Breast epithelium (tissue), 4 donors: Measurements from ENCODE around the gene SIM1. TPM values are rescaled to one million over a fixed set of nuclear protein-coding genes. Genes with fewer than 3 reads are reported as not detected.
A peak's percentile ranks its signal among the peaks of the same experiment; 100 is the strongest.

Source experiments
- DNase-seq, 2 donors: peaks; one replicate each; pipeline ENCODE4 v3.0.0-alpha.2; 2019; ENCODE audit warnings: low spot score in 2 of 2
- H3K27ac ChIP-seq, 2 donors: fragments of 200-600 bp; sonication (generic) in 1 of 2; one replicate each; pipeline ENCODE4 v1.5.1; 2016 to 2019; ENCODE audit warnings: mild to moderate bottlenecking in 1 of 2
- H3K27me3 ChIP-seq, 2 donors: fragments of 200-600 bp; sonication (generic) in 1 of 2; one replicate each; pipeline versions ENCODE4 v1.5.1 to v1.6.0; 2017 to 2019; ENCODE audit warnings: control low read depth in 1 of 2, mild to moderate bottlenecking in 1 of 2
- H3K36me3 ChIP-seq: fragments of 200-600 bp; one replicate; pipeline ENCODE4 v1.5.1; 2019
- H3K4me1 ChIP-seq, 2 donors: fragments of 200-600 bp; sonication (generic); one replicate each; pipeline ENCODE4 v1.5.1; 2016 to 2019; ENCODE audit warnings: control low read depth in 1 of 2
- H3K4me3 ChIP-seq, 3 donors: fragments of 200-600 bp; sonication (generic); 1 replicate in 2 of 3; 2 replicates in 1 of 3; pipeline ENCODE4 v1.5.1; 2016 to 2019; ENCODE audit warnings: mild to moderate bottlenecking in 3 of 3, moderate library complexity in 2 of 3
- H3K9me3 ChIP-seq, 2 donors: fragments of 200-600 bp; sonication (generic) in 1 of 2; one replicate each; pipeline ENCODE4 v1.5.1; 2016 to 2019; ENCODE audit warnings: control low read depth in 1 of 2
- CTCF ChIP-seq, 3 donors: fragments of 450-650 bp; IDR thresholded peaks; one replicate each; pipeline ENCODE4 v1.5.1; 2016 to 2017; ENCODE audit warnings: antibody characterized with exemption in 3 of 3, mild to moderate bottlenecking in 3 of 3, moderate library complexity in 3 of 3
- POLR2A ChIP-seq: fragments of 450-650 bp; IDR thresholded peaks from one replicate; pipeline ENCODE4 v1.6.1; 2016; ENCODE audit warnings: antibody characterized with exemption, mild to moderate bottlenecking, moderate library complexity
- POLR2AphosphoS5 ChIP-seq, 3 donors: sonication (generic); formaldehyde crosslinking; IDR thresholded peaks; one replicate each; pipeline ENCODE4 v1.6.1; 2017; ENCODE audit warnings: antibody characterized with exemption in 3 of 3
- intact Hi-C: fragments of 100-400 bp; cut with DNase I; formaldehyde crosslinking; loops from one replicate; pipeline ENCODE4 v1.15.1; 2023; ENCODE audit warnings: low total_unique reads
- total RNA-seq, 3 donors: library from RNA; depleted of rRNA; stranded (reverse); fragments of >200 nt; gene quantifications; one replicate each; pipeline ENCODE4 v1.1.0, GENCODE V29; 2016

SIM1 gene
- 1 to 10 TPM in 2 of 3 donors, under 1 TPM in 1; 0.59 to 7.2 (median 2.0) TPM for total RNA-seq

- peak in 1 of 2 donors; percentile 36 for DNase-seq
These were observed at the start of gene SIM1 for GRCh38 chr6:100464903-100465700. Gene SIM1 (minus strand): TSS chr6:100464921. CDS start chr6:100463468, 1,453 bp downstream.

GRCh38 chr6:100512203-100512862, 47.6 kb upstream of the SIM1 start:
- TF ChIP-seq POLR2AphosphoS5 (IDR thresholded peaks at IDR 0.05) (no peak), CTCF (IDR thresholded peaks at IDR 0.05) (no peak), POLR2A (no peak)
- Histone ChIP-seq H3K27ac (no peak overlapping the region), H3K36me3 (peaks cover 4% of the 10 kb centered on the region), H3K9me3 (no peaks in the 10 kb centered on the region), H3K4me3 (no peak overlapping the region), H3K4me1 (no peaks in the 10 kb centered on the region), H3K27me3 (no peaks in the 10 kb centered on the region)
- DNase-seq = no peak
- intact Hi-C loops = no loop called here

More at GRCh38 chr6:100464903-100465700, at the start of gene SIM1:
- intact Hi-C loops = no loop called here
- TF ChIP-seq POLR2A (no peak), CTCF (IDR thresholded peaks at IDR 0.05) (no peak), POLR2AphosphoS5 (IDR thresholded peaks at IDR 0.05) (peak in 1 of 3 donors; percentile 42)
- Histone ChIP-seq H3K9me3 (peaks cover 0 to 4% of the 10 kb centered on the region in 2 donors), H3K36me3 (no peaks in the 10 kb centered on the region), H3K27me3 (peaks cover 3 to 100% of the 10 kb centered on the region in 2 donors), H3K4me1 (no peaks in the 10 kb centered on the region), H3K27ac (peak within 1 kb of the TSS in 1 of 2 donors; percentile 54), H3K4me3 (peak within 1 kb of the TSS; percentile 35 to 63 (median 39))

- H3K9me3 ChIP-seq = no peaks in the 10 kb centered on the region
- no peaks in the 10 kb centered on the region for H3K27me3 ChIP-seq
- no peak for DNase-seq
- no peak overlapping the region for H3K4me3 ChIP-seq
- intact Hi-C loops = no loop called here
- no peaks in the 10 kb centered on the region for H3K4me1 ChIP-seq
- H3K36me3 ChIP-seq = peaks cover 8% of the 10 kb centered on the region
- TF ChIP-seq CTCF (IDR thresholded peaks at IDR 0.05) (no peak), POLR2A (no peak)
- H3K27ac ChIP-seq = no peak overlapping the region
These were observed 44.4 kb upstream of the SIM1 start for GRCh38 chr6:100509101-100509500.

- Histone ChIP-seq H3K36me3 (peaks cover 8% of the 10 kb centered on the region), H3K27me3 (no peaks in the 10 kb centered on the region), H3K27ac (no peak overlapping the region), H3K4me1 (no peaks in the 10 kb centered on the region), H3K9me3 (no peaks in the 10 kb centered on the region), H3K4me3 (no peak overlapping the region)
- TF ChIP-seq POLR2A = no peak
- TF ChIP-seq CTCF (IDR thresholded peaks at IDR 0.05) = no peak
- no peak for TF ChIP-seq POLR2AphosphoS5 (IDR thresholded peaks at IDR 0.05)
- no peak for DNase-seq
- intact Hi-C loops = no loop called here
These were observed 41.9 kb upstream of the SIM1 start for GRCh38 chr6:100506651-100507050.
